ENCODE measurements around the gene SLC26A5. TPM values are rescaled to one million over a fixed set of nuclear protein-coding genes. Genes with fewer than 3 reads are reported as not detected.

SLC26A5 gene
- total RNA-seq, 1 experiment from 2014 or later: not detected

DNA sequence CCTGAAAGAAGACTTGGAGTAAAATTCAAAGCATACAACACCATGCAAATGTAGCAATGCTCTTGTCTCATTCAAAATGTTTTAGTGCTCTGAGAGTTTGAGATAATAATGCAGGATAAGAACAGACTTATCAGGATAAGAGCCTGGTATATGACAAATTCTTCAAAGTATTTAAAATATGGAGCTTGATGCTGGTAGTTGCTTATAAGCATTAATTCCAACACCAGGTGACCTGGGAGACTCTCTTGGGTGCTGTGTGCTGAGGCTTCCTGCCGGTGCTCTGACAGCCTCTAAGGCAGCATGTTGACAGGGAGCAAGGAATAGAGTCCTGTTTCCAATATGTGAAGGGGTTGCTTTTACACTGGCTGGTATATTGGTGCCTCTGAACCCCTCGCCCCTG is 34.8 kb upstream of the SLC26A5 start:
- Histone ChIP-seq H3K9me3 (ENCODE audit: control insufficient read depth, insufficient read depth, low read depth, low read length) (no peaks in the 10 kb centered on the region), H3K27me3 (ENCODE audit: control insufficient read depth, insufficient read depth, low read length) (peaks cover 29% of the 10 kb centered on the region), H3K4me1 (ENCODE audit: control insufficient read depth, insufficient read depth, low read length) (no peaks in the 10 kb centered on the region), H3K36me3 (ENCODE audit: control insufficient read depth, insufficient read depth, low read length) (no peaks in the 10 kb centered on the region), H3K27ac (ENCODE audit: low read length) (no peak overlapping the region), H3K4me3 (ENCODE audit: low read depth in 2 of 2, low read length in 2 of 2) (no peak overlapping the region)
- CTCF ChIA-PET: no interaction called here
- TF ChIP-seq, protein P1, sequence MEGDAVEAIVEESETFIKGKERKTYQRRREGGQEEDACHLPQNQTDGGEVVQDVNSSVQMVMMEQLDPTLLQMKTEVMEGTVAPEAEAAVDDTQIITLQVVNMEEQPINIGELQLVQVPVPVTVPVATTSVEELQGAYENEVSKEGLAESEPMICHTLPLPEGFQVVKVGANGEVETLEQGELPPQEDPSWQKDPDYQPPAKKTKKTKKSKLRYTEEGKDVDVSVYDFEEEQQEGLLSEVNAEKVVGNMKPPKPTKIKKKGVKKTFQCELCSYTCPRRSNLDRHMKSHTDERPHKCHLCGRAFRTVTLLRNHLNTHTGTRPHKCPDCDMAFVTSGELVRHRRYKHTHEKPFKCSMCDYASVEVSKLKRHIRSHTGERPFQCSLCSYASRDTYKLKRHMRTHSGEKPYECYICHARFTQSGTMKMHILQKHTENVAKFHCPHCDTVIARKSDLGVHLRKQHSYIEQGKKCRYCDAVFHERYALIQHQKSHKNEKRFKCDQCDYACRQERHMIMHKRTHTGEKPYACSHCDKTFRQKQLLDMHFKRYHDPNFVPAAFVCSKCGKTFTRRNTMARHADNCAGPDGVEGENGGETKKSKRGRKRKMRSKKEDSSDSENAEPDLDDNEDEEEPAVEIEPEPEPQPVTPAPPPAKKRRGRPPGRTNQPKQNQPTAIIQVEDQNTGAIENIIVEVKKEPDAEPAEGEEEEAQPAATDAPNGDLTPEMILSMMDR (IDR thresholded peaks at IDR 0.05): no peak
- no peak for TF ChIP-seq TCF7L2 (IDR thresholded peaks at IDR 0.05; ENCODE audit: low read depth, low read length)
- TF ChIP-seq SIN3A (IDR thresholded peaks at IDR 0.05; ENCODE audit: borderline replicate concordance, insufficient read depth, low read depth, low read length): no peak
- no peak for TF ChIP-seq POLR2AphosphoS5 (IDR thresholded peaks at IDR 0.05; ENCODE audit: low read depth, low read length)
- TF ChIP-seq, protein P2, sequence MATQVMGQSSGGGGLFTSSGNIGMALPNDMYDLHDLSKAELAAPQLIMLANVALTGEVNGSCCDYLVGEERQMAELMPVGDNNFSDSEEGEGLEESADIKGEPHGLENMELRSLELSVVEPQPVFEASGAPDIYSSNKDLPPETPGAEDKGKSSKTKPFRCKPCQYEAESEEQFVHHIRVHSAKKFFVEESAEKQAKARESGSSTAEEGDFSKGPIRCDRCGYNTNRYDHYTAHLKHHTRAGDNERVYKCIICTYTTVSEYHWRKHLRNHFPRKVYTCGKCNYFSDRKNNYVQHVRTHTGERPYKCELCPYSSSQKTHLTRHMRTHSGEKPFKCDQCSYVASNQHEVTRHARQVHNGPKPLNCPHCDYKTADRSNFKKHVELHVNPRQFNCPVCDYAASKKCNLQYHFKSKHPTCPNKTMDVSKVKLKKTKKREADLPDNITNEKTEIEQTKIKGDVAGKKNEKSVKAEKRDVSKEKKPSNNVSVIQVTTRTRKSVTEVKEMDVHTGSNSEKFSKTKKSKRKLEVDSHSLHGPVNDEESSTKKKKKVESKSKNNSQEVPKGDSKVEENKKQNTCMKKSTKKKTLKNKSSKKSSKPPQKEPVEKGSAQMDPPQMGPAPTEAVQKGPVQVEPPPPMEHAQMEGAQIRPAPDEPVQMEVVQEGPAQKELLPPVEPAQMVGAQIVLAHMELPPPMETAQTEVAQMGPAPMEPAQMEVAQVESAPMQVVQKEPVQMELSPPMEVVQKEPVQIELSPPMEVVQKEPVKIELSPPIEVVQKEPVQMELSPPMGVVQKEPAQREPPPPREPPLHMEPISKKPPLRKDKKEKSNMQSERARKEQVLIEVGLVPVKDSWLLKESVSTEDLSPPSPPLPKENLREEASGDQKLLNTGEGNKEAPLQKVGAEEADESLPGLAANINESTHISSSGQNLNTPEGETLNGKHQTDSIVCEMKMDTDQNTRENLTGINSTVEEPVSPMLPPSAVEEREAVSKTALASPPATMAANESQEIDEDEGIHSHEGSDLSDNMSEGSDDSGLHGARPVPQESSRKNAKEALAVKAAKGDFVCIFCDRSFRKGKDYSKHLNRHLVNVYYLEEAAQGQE (IDR thresholded peaks at IDR 0.05; ENCODE audit: insufficient read depth in 1 of 2, low read depth in 2 of 2, low read length in 1 of 2): no peak
- intact Hi-C loops (cut with micrococcal nuclease; ENCODE audit: unreplicated experiment) (no loop called here), in situ Hi-C loops (cut with HindIII; ENCODE audit: low pct_unique_long_range_greater_than_20kb, low sequenced_read_pairs) (no loop called here)
- ATAC-seq: no peak
- no TSS peak for BruUV-seq (replicated peaks)
- no peak for DNase-seq (ENCODE audit: low read depth, low spot score)
- POLR2A ChIA-PET: no interaction called here

- TF ChIP-seq, protein P2 (IDR thresholded peaks at IDR 0.05; ENCODE audit: insufficient read depth in 1 of 2, low read depth in 2 of 2, low read length in 1 of 2): no peak
- no peak for TF ChIP-seq SIN3A (IDR thresholded peaks at IDR 0.05; ENCODE audit: borderline replicate concordance, insufficient read depth, low read depth, low read length)
- TF ChIP-seq, protein P1 (IDR thresholded peaks at IDR 0.05): no peak
- no peak for TF ChIP-seq TCF7L2 (IDR thresholded peaks at IDR 0.05; ENCODE audit: low read depth, low read length)
- TF ChIP-seq POLR2AphosphoS5 (IDR thresholded peaks at IDR 0.05; ENCODE audit: low read depth, low read length): no peak
- no peak for DNase-seq (ENCODE audit: low read depth, low spot score)
- ChIA-PET CTCF (no interaction called here), POLR2A (no interaction called here)
- ATAC-seq: no peak
- Histone ChIP-seq H3K4me3 (ENCODE audit: low read depth in 2 of 2, low read length in 2 of 2) (no peak overlapping the region), H3K36me3 (ENCODE audit: control insufficient read depth, insufficient read depth, low read length) (no peaks in the 10 kb centered on the region), H3K27ac (ENCODE audit: low read length) (no peak overlapping the region), H3K27me3 (ENCODE audit: control insufficient read depth, insufficient read depth, low read length) (peaks cover 18% of the 10 kb centered on the region), H3K4me1 (ENCODE audit: control insufficient read depth, insufficient read depth, low read length) (no peaks in the 10 kb centered on the region), H3K9me3 (ENCODE audit: control insufficient read depth, insufficient read depth, low read depth, low read length) (no peaks in the 10 kb centered on the region)
- in situ Hi-C loops (cut with HindIII; ENCODE audit: low pct_unique_long_range_greater_than_20kb, low sequenced_read_pairs): no loop called here
- intact Hi-C loops (cut with micrococcal nuclease; ENCODE audit: unreplicated experiment): no loop called here
- BruUV-seq (replicated peaks): no TSS peak
Observed at GRCh38 chr7:103474956-103475355, 28.9 kb upstream of the SLC26A5 start.
